Fibroblast of mammary gland (primary cell): ENCODE results near the gene CBX7.

Experiments
- DNase-seq: peaks from one replicate; pipeline ENCODE4 v3.0.0-alpha.2; 2010; ENCODE audit warnings: low read depth
- H3K4me3 ChIP-seq: 2 replicates; pipeline ENCODE4 v1.5.1; 2011; ENCODE audit warnings: low read depth, mild to moderate bottlenecking, low read length, moderate library complexity; ENCODE audit not compliant: control insufficient read depth
- TF ChIP-seq, protein P1 (sequence below): conservative IDR thresholded peaks from 2 replicates; pipeline ENCODE4 v1.5.1; 2011; ENCODE audit warnings: low read depth, low read length, inconsistent platforms; ENCODE audit not compliant: control insufficient read depth, insufficient read depth

CBX7 gene

DNA sequence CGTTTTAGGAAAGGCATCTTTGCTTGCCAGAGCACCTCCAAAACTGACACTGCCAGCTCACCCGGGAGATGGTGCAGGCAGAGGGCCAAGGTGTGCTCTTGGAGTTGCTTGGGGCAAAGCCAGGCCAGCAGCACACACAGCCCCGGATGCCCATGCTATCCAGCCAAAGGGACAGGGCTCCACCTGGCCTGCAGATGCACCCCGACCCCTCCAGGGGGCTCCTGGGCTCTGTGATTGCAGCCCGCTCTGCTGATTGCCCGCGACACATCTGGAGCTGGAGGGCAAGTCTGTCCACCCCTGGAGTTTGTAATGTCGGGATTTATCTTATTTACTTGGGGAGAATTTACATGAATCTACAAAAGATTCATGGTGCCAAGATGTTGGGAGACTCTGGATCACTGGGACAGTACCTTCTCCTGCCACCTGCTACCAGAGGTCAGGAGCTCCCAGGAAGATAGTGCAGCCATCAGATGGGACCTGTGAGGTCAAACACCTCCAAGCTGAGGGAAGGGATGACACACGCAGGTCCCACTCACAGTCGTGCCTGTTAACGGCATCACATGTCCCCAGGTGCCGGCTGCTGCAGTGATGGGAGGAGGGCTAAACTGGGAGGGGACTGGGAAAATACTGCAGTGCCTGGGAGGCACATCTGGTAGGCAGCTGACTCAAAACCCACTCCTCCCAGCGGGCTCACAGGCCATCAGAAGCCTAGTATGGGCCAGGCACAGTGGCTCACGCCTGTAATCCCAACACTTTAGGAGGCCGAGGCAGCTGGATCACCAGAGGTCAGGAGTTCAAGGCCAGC lies 17.2 kb downstream of the CBX7 start:
- TF ChIP-seq, protein P1, sequence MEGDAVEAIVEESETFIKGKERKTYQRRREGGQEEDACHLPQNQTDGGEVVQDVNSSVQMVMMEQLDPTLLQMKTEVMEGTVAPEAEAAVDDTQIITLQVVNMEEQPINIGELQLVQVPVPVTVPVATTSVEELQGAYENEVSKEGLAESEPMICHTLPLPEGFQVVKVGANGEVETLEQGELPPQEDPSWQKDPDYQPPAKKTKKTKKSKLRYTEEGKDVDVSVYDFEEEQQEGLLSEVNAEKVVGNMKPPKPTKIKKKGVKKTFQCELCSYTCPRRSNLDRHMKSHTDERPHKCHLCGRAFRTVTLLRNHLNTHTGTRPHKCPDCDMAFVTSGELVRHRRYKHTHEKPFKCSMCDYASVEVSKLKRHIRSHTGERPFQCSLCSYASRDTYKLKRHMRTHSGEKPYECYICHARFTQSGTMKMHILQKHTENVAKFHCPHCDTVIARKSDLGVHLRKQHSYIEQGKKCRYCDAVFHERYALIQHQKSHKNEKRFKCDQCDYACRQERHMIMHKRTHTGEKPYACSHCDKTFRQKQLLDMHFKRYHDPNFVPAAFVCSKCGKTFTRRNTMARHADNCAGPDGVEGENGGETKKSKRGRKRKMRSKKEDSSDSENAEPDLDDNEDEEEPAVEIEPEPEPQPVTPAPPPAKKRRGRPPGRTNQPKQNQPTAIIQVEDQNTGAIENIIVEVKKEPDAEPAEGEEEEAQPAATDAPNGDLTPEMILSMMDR, result peak; percentile 39
- H3K4me3 ChIP-seq, result no peak overlapping the region
- no peak for DNase-seq

DNA sequence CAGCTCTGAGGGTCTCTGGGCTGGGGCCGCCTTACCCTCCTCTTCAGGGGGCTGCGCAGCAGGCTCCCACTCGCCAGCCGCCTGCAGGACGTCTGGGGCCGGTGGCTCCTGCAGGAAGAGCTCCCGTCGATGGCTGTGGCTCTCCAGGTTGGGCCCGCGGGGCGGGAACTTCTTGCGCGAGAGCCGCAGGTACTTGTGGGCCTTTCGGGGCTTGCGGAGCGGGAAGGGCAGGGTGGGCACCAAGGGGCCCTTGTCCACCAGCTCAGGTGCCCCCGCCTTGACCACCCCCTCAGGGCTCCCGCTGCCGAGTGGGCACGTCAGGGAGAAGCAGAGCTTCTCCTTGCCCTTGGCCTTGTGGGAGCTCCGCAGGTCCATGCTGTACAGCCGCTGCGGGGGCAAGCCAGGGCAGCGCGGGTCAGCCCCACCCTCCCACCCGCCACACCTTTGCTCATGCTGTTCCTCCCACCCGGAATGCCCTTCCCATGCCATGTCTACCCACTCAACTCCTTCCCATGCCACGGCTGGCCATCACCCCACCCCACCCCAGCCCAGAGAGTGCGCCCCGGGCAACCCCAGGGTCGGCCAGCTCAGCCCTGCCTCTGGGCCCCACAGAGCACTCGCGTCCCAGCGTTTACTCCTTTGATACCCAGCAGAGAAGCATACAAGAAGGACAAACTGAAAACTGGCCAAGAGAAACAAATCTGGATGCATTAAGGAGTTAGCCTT lies 18.0 kb downstream of the CBX7 start:
- H3K4me3 ChIP-seq, result no peak overlapping the region
- TF ChIP-seq, protein P1, result no peak
- DNase-seq, result no peak

DNA sequence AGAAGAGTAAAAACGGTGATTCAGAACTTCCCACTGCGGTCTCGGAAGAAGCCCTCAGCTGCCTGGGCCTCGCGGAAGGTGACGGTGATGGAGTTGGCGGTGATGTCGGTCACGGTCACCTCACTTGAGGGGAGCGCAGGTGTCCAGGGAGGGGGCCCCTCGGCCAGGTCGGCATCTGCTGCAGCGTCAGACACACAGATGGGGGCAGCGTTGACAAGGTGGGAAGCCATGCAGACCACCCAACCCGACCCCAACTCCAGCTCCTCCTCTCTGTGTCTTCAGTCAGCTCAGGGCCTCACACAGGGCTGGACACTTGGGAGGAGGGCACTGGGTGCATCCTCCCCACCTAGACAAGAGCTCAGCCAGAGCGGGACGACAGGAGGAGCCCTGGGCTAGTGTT lies 18.6 kb downstream of the CBX7 start:
- TF ChIP-seq, protein P1, result no peak
- no peak overlapping the region for H3K4me3 ChIP-seq
- DNase-seq, result no peak

DNA sequence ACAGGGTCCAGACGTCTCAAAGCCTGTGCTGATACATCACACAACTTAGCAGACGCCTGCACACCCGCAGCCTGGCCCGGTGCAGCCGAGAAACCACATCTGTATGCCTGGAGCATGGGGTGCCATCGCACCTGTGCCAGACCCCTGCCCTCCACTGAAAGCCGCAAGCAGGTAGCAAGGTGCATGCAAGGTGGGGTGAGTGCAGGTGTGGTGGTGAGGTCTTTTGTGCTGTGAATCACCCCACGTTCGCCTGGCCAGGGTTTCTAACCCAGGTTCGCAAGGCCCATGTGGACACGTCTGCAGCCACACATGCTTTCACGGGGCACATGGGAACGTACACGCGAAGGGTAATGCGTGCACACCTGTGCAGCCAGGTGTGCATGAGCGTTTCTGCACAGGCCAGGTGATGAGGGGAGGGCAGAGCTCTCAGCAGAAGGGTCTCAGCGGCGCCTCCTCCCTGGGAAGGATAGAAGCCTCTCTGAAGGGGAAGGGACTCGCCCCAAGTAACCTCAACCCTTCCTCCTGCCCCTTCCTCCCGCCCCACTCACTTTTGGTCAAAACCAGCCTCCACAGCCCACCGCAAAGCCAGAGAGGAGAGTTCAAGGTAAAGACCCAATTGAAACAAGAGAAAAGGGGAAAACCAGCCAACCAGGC lies 19.5 kb downstream of the CBX7 start:
- TF ChIP-seq, protein P1, result no peak
- H3K4me3 ChIP-seq, result no peak overlapping the region
- no peak for DNase-seq

DNA sequence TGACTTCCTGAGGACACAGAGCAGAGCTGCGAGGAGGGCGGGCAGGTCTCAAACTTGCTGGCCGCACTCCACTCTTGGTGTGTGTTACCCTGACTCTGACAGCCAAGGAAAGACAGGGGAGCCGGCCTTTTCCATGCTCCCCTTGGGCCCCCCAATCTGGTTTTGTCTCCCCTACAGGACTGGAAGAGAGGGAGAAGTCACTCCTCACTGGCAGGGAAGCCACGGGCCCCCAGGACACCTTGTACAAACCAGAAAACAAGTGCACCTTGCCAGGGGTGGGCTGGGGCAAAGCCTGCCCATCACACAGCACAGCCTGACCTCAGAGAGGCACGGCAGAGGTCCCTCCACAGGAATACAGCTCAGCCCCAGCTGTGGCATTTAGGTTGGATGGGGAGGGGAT lies 20.2 kb downstream of the CBX7 start:
- TF ChIP-seq, protein P1, result no peak
- no peak for DNase-seq
- no peak overlapping the region for H3K4me3 ChIP-seq

DNA sequence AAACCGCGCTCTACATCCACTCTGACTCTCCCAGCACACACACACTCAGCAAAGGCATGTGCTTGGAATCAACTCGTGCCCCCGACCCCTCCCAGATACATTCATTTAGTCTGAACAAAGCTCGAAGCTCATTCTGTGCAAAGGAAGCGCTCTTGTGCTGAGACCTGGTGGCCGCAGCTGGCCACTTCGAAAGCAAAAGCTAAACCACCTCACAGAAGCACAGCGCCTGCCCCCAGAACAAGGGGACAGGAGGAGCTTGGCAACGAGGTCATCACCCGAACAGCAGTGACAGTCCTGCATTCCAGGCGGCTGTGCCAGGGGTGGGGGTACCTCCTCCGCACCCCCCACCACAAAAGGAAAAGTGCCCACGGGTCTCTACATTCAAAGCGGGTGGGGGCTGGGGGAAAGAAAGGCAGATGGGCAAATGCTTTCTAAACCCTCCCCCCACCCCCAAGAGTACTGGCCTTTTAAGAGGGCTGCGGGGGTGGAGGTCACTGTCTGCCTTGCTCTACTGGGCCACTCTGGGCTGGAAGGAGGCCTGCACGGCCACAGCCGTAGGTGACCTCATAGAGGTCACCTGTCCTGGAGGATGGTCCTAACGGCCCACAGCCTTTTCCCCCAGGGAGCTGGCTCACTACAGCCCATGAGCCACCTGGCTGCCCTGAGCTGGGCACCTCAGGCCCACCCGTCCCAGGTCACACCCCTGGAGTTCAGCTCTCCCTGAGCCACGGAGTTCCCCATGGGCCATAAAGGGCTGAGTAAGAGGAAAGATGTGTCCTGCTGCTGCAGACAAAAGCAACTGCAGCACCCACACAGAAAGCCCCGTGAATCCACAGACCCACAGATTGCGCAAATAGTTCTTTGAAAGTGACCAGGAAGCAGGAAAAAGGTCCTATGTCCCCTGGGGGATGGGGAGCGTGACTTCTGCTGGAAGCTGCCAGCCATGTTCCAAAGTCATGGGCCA lies 21.3 kb downstream of the CBX7 start:
- H3K4me3 ChIP-seq, result no peak overlapping the region
- TF ChIP-seq, protein P1, result no peak
- DNase-seq, result no peak
